Measurements from ENCODE around the gene WASF2.

DNA sequence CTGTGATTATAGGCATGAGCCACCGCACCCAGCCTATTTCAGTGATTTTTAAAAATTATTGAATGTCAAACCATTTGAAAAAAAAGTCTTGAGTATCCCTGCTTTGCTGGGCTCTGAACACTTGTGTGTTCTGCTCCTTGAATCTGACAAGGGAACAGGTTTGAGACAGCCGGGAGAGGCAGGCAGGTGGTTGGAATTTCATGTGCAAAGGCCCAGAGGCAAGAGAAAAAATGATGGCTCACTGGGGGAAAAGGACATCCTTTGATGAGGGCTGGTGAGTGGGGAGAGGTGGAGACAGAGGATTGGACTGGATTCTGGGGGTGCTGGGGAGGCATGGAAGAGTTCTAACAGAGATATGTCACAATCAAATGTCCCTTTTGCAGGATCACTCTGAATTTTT is 13.1 kb upstream of the WASF2 start:
- TF ChIP-seq, protein P1, sequence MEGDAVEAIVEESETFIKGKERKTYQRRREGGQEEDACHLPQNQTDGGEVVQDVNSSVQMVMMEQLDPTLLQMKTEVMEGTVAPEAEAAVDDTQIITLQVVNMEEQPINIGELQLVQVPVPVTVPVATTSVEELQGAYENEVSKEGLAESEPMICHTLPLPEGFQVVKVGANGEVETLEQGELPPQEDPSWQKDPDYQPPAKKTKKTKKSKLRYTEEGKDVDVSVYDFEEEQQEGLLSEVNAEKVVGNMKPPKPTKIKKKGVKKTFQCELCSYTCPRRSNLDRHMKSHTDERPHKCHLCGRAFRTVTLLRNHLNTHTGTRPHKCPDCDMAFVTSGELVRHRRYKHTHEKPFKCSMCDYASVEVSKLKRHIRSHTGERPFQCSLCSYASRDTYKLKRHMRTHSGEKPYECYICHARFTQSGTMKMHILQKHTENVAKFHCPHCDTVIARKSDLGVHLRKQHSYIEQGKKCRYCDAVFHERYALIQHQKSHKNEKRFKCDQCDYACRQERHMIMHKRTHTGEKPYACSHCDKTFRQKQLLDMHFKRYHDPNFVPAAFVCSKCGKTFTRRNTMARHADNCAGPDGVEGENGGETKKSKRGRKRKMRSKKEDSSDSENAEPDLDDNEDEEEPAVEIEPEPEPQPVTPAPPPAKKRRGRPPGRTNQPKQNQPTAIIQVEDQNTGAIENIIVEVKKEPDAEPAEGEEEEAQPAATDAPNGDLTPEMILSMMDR (IDR thresholded peaks at IDR 0.05) = no peak
- no peak for TF ChIP-seq EZH2phosphoT487 (IDR thresholded peaks at IDR 0.05)

All from neural progenitor cell (in vitro differentiated cells).